ENCODE data around the gene APEX2.

- no peak for TF ChIP-seq CTCF (IDR thresholded peaks at IDR 0.05; ENCODE audit: low read depth, low read length)
- no peak for TF ChIP-seq EZH2phosphoT487 (IDR thresholded peaks at IDR 0.05; ENCODE audit: low read depth)
These were observed 4.5 kb upstream of the APEX2 start for GRCh38 chrX:54995621-54996020.
